ENCODE data around the gene CTNNA3.
A peak's percentile ranks its signal among the peaks of the same experiment; 100 is the strongest.

The CTNNA3 gene

DNA sequence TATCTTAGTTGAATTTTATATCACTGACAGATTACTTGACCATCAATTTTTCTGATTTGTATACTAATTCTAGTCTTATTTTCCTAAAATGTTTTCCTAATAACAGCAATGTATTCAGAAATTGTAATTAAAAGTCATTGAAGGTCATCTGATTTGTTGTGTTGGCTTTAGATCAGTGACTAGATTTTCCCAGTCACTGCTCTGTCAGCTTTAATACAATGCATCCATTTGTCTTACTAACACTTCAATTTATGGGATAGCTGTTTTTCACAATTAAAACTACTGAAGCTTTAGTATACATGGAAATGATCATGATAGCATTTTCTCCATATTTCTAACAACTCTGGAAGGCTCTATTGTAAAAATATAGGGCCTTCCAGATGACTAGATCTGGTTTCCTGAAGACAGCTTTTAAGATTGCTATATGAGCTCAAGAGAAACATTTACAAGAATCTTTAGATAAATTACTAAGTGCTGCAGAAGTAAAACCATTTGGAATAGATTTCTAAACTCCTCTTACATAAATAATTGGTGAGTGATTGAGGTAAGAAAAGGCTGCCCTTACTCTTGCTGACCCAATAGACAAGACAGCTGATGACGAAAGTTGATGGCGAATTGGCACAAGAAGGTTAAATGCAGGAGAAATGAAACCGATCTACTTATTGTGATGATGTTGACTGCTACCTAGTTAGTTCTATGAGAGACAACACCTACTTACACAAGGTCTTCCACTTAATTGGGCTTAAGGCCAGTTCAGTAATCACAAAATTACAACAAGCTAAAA lies 696.0 kb downstream of the CTNNA3 start:
- no peak for DNase-seq (ENCODE audit: low read depth in 1 of 2, low spot score in 1 of 2)

GRCh38 chr10:66996996-66997395 lies 699.0 kb downstream of the CTNNA3 start:
- peak; percentile 29; the same call in 1 of the 2 replicates for TF ChIP-seq JUND (IDR thresholded peaks at IDR 0.05; ENCODE audit: low read depth)
- in situ Hi-C loops (cut with HindIII; ENCODE audit: low pct_unique_long_range_greater_than_20kb, low sequenced_read_pairs) = no loop called here
- no peak for DNase-seq (ENCODE audit: low read depth in 1 of 2, low spot score in 1 of 2)

More for the DNA sequence above, 696.0 kb downstream of the CTNNA3 start:
- in situ Hi-C loops (cut with HindIII; ENCODE audit: low pct_unique_long_range_greater_than_20kb, low sequenced_read_pairs) = no loop called here
- TF ChIP-seq JUND (IDR thresholded peaks at IDR 0.05; ENCODE audit: low read depth) = no peak

DNA sequence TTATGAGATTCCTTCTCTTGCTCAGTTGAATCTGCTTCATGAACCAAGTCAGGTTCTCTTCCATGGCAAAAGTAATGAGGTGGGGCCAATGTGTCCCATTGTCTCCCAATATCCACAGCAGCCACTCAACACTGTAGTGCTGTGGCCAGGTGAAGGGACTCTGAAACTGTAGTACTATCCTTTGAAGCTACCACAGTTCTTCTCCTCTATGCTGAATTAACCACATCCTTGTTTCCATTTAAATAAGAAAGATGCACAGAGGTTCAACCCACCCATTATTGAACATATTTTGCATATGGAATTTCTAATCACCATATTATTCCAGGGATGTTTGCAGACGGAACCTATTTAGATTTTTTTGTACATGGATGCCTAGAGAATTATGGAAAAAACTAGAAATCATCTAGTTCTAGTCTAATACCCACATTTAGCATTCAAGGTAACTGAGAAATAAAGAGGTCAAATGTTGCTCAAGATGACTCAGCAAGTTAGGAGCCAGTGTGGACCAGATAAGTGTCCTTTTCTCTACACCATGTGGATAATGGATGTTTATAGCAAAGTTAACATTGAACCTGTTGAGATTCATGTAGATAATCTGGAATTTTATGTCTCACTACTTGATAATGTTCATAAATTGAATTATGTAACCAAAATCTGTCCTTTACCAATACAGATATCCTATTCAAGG lies 705.7 kb downstream of the CTNNA3 start:
- in situ Hi-C loops (cut with HindIII; ENCODE audit: low pct_unique_long_range_greater_than_20kb, low sequenced_read_pairs) = no loop called here
- DNase-seq (ENCODE audit: low read depth in 1 of 2, low spot score in 1 of 2) = no peak
- no peak for TF ChIP-seq JUND (IDR thresholded peaks at IDR 0.05; ENCODE audit: low read depth)

DNA sequence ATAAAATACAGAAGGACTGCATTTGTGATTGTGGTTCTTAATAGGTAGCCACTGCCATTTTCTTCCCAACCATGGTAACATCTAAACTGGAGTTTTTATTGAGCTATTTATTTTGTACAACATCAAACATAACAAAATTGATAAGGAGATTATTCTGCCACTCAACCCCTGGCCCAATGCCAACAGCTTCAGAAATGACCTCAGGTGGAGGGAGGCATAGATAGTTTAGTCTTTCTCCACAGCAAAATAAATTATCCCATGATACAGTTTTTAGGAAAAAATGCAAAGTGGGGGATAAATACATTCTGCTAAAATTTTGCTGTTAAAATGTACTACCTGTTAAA lies 712.5 kb downstream of the CTNNA3 start:
- TF ChIP-seq JUND (IDR thresholded peaks at IDR 0.05; ENCODE audit: low read depth) = no peak
- DNase-seq (ENCODE audit: low read depth in 1 of 2, low spot score in 1 of 2) = no peak
- in situ Hi-C loops (cut with HindIII; ENCODE audit: low pct_unique_long_range_greater_than_20kb, low sequenced_read_pairs) = no loop called here

DNA sequence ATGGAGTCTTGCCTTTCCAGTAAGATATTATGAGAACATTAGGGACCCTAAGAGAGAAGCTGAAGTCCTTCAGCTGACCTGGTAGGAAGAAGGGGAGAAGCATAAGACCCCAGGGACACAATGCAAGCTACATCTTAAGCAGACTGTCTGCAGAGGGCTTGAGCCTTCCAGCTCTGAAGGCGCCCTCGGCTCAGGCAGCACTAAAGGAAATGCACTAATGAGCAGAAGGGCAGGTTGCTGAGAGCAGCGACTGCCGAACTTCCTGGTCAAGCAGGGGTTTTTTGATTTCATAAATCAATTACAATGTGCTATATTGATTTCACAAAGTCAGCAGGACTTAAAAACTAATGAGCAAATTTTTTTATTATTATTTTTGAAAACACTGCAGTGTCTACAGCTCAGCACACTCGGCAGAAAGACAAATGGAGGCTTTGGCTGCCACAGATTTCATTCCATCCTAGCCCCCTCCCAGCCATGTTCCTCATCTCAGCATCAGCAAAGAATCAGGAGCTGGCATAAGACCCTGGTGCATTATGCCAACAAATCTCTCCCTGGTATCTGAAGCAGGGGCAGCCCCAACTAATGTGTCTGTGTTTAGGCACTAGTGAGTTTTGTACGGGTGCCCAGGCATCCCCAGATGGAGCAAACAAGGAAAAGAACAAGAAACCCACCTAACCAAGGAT lies 713.1 kb downstream of the CTNNA3 start:
- in situ Hi-C loops (cut with HindIII; ENCODE audit: low pct_unique_long_range_greater_than_20kb, low sequenced_read_pairs) = no loop called here

DNA sequence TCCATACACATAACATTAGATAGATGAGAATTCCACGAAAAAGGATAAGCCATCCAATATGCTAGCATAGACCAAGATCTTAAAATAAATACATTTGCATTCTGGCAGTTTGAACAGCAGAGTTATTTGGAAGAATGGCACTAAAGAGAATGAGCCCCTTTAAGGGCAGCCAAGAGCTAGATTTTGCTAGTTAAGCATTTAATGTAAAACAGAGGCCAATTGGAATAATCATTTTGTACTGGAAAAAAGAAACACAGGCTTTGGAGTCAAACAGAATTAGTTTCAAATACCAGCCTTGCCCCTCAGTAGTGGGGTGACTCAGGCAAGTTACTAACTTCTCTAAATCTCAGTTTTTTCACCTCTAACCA lies 714.0 kb downstream of the CTNNA3 start:
- in situ Hi-C loops (cut with HindIII; ENCODE audit: low pct_unique_long_range_greater_than_20kb, low sequenced_read_pairs) = no loop called here
- no peak for DNase-seq (ENCODE audit: low read depth in 1 of 2, low spot score in 1 of 2)
- TF ChIP-seq JUND (IDR thresholded peaks at IDR 0.05; ENCODE audit: low read depth) = no peak

More for the DNA sequence above, 713.1 kb downstream of the CTNNA3 start:
- no peak for TF ChIP-seq JUND (IDR thresholded peaks at IDR 0.05; ENCODE audit: low read depth)
- peak in 1 of 2 experiments; percentile 18 for DNase-seq (ENCODE audit: low read depth in 1 of 2, low spot score in 1 of 2)

DNA sequence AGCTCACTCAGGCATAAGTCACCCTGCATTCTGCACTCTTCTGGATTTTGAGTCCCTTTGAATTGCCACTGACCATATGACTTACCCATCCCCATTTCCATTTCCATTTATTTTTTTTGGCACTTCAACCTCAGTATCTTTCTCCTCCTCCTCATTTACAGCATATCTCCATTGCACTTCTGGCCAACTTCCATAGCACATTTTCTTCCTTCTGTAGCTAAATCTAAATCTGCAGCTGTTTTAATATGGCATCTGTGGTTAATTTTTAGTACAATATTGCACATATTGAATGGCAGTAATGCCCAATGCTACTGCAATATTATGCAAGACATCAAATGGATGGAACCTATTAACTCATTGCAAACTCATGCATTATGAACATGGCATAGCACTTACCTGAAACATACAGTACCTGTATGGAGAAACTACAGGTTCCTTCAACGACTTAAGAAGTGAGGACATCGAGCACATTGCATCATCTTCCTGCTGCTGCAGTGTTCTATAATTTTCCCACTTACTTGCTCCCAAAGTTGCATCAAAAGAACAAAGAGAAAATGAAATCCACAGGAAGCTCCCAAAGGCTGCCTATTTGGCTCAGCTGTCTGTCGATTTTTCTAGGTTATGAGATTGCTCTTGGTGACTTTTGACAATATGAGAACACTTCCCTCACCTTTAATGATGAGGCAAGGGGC lies 714.5 kb downstream of the CTNNA3 start:
- DNase-seq (ENCODE audit: low read depth in 1 of 2, low spot score in 1 of 2) = no peak
- TF ChIP-seq JUND (IDR thresholded peaks at IDR 0.05; ENCODE audit: low read depth) = no peak
- in situ Hi-C loops (cut with HindIII; ENCODE audit: low pct_unique_long_range_greater_than_20kb, low sequenced_read_pairs) = no loop called here

GRCh38 chr10:66980246-66980815 lies 715.7 kb downstream of the CTNNA3 start:
- DNase-seq (ENCODE audit: low read depth in 1 of 2, low spot score in 1 of 2) = no peak
- TF ChIP-seq JUND (IDR thresholded peaks at IDR 0.05; ENCODE audit: low read depth) = no peak
- in situ Hi-C loops (cut with HindIII; ENCODE audit: low pct_unique_long_range_greater_than_20kb, low sequenced_read_pairs) = no loop called here

DNA sequence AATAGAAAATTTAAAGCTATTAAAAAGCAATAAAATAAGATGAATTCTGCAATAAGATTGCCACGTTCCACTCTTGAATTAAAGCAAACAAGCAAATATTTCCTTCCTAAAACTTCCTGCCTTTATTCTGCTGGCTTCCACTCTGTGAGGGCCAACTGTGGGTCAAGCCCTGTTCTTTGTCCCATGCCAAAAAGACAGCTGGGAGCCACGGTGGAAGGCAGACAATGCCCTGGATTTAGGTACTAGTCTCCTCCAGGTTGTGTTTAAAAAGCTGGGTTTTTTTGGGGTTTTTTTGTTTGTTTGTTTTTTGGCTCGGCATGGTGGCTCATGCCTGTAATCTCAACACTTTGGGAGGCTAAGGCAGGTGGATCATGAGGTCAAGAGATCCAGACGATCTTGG lies 731.0 kb downstream of the CTNNA3 start:
- in situ Hi-C loops (cut with HindIII; ENCODE audit: low pct_unique_long_range_greater_than_20kb, low sequenced_read_pairs) = no loop called here
- TF ChIP-seq JUND (IDR thresholded peaks at IDR 0.05; ENCODE audit: low read depth) = no peak

DNA sequence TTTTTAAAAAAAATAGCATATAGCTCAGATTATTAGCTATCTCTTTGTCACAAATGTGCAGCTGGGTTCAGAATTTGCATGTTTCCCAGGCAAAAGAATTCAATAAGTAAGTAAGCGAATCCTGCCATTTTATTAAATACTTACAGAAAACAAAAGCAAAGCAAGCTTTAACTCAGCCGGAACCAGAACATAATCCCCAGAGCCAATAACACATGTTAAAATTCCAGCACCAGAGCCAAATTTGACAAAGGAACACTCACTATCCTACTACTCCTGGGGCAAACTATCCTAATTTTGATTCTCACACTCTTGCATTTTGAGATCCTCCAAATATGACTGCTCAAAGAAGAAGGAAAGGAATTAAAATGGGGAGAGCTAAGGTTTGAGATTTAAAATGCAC lies 737.5 kb downstream of the CTNNA3 start:
- TF ChIP-seq JUND (IDR thresholded peaks at IDR 0.05; ENCODE audit: low read depth) = no peak
- in situ Hi-C loops (cut with HindIII; ENCODE audit: low pct_unique_long_range_greater_than_20kb, low sequenced_read_pairs) = no loop called here
- no peak for DNase-seq (ENCODE audit: low read depth in 1 of 2, low spot score in 1 of 2)

More for the DNA sequence above, 731.0 kb downstream of the CTNNA3 start:
- DNase-seq (ENCODE audit: low read depth in 1 of 2, low spot score in 1 of 2) = no peak

- TF ChIP-seq JUND (IDR thresholded peaks at IDR 0.05; ENCODE audit: low read depth) = no peak
- DNase-seq (ENCODE audit: low read depth in 1 of 2, low spot score in 1 of 2) = no peak
- in situ Hi-C loops (cut with HindIII; ENCODE audit: low pct_unique_long_range_greater_than_20kb, low sequenced_read_pairs) = no loop called here
These were observed 744.1 kb downstream of the CTNNA3 start for GRCh38 chr10:66951896-66952295.

DNA sequence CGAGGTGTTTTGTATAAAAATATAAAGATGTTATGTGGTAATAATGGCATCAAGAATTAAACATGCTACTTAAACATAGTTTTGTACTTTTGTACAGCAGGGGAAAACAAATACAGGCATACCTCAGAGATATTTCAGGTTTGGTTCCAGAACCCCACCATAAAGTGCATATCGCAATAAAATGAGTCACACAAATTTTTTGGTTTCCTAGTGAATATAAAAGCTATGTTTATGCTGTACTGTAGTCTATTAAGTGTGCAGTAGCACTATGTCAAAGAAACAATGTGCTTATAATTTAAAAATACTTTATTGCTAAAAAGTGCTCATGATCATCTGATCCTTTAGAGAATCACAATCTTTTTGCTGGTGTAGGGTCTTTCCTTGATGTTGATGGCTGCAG lies 752.4 kb downstream of the CTNNA3 start:
- no peak for TF ChIP-seq JUND (IDR thresholded peaks at IDR 0.05; ENCODE audit: low read depth)
- DNase-seq (ENCODE audit: low read depth in 1 of 2, low spot score in 1 of 2) = no peak
- in situ Hi-C loops (cut with HindIII; ENCODE audit: low pct_unique_long_range_greater_than_20kb, low sequenced_read_pairs) = no loop called here
